ENCODE results near the gene OR1D2.
A peak's percentile ranks its signal among the peaks of the same experiment; 100 is the strongest.
"Not testable (repeated sequence)": the region's sequence is repeated elsewhere in the genome, so short reads cannot be mapped to it uniquely, and the experiment has no call there.

The OR1D2 gene

GRCh38 chr17:3104322-3104721 is at the start of gene OR1D2:
Gene OR1D2 (minus strand): TSS chr17:3104422. CDS start chr17:3092996, 11,426 bp downstream.
- no peak for DNase-seq

GRCh38 chr17:3137494-3137893 is 33.3 kb upstream of the OR1D2 start:
- not testable (repeated sequence) for DNase-seq

- no peak for DNase-seq
These were observed 23.2 kb upstream of the OR1D2 start, which contains the start of gene OR1G1 for GRCh38 chr17:3127451-3127850. Gene OR1G1 (minus strand): TSS chr17:3127551. CDS start chr17:3127551, 0 bp downstream.

GRCh38 chr17:3073850-3074249 is 30.4 kb downstream of the OR1D2 start:
- not testable (repeated sequence) for DNase-seq

GRCh38 chr17:3065192-3065591 is 39.0 kb downstream of the OR1D2 start:
- not testable (repeated sequence) for DNase-seq

- DNase-seq = not testable (repeated sequence)
These were observed 40.7 kb downstream of the OR1D2 start, which contains the start of gene OR1D5 for GRCh38 chr17:3063507-3063906. Gene OR1D5 (minus strand): TSS chr17:3063607. CDS start chr17:3063607, 0 bp downstream.

GRCh38 chr17:3062824-3063377 is 41.3 kb downstream of the OR1D2 start:
- DNase-seq = not testable (repeated sequence)

- DNase-seq = not testable (repeated sequence)
These were observed 49.4 kb downstream of the OR1D2 start for GRCh38 chr17:3054868-3055267.

GRCh38 chr17:3049705-3050295 is 54.4 kb downstream of the OR1D2 start:
- DNase-seq = no peak

- DNase-seq = peak; percentile 85
These were observed 55.3 kb downstream of the OR1D2 start for GRCh38 chr17:3048727-3049471.

GRCh38 chr17:3046753-3047152 is 57.5 kb downstream of the OR1D2 start:
- DNase-seq = no peak

GRCh38 chr17:3043737-3044365 is 60.4 kb downstream of the OR1D2 start:
- no peak for DNase-seq

- no peak for DNase-seq
These were observed 63.3 kb downstream of the OR1D2 start for GRCh38 chr17:3040882-3041281.

- no peak for DNase-seq
These were observed 64.5 kb downstream of the OR1D2 start for GRCh38 chr17:3039736-3040135.

- no peak for DNase-seq
These were observed 65.3 kb downstream of the OR1D2 start for GRCh38 chr17:3038941-3039340.
